Parathyroid adenoma (tissue), 2 donors: ENCODE data around the gene SHISA4.
"Not testable (repeated sequence)": the region's sequence is repeated elsewhere in the genome, so short reads cannot be mapped to it uniquely, and the experiment has no call there.

Experiments used
- H2AFZ ChIP-seq: fragments of 300-600 bp; sonication (generic); one replicate; pipeline ENCODE4 v1.7.0; 2017; ENCODE audit warnings: antibody characterized with exemption, mild to moderate bottlenecking
- H3K27ac ChIP-seq: fragments of 300-600 bp; sonication (generic); one replicate; pipeline ENCODE4 v1.7.0; 2017
- H3K27me3 ChIP-seq: fragments of 300-600 bp; sonication (generic); one replicate; pipeline ENCODE4 v1.7.0; 2017; ENCODE audit warnings: low read length; ENCODE audit not compliant: control insufficient read depth, insufficient read depth
- H3K36me3 ChIP-seq: fragments of 300-600 bp; sonication (generic); one replicate; pipeline ENCODE4 v1.7.0; 2017; ENCODE audit warnings: low read length; ENCODE audit not compliant: control insufficient read depth, insufficient read depth
- H3K4me1 ChIP-seq: fragments of 300-600 bp; sonication (generic); one replicate; pipeline ENCODE4 v1.7.0; 2017; ENCODE audit warnings: control low read depth
- H3K4me2 ChIP-seq: fragments of 300-600 bp; sonication (generic); one replicate; pipeline ENCODE4 v1.7.0; 2017; ENCODE audit warnings: low read length
- H3K4me3 ChIP-seq: fragments of 300-600 bp; sonication (generic); one replicate; pipeline ENCODE4 v1.7.0; 2017; ENCODE audit warnings: low read depth, low read length
- H3K79me2 ChIP-seq: fragments of 300-600 bp; sonication (generic); one replicate; pipeline ENCODE4 v1.7.0; 2017; ENCODE audit warnings: control low read depth
- H3K9ac ChIP-seq: fragments of 300-600 bp; sonication (generic); one replicate; pipeline ENCODE4 v1.7.0; 2017; ENCODE audit warnings: mild to moderate bottlenecking
- H3K9me3 ChIP-seq: fragments of 300-600 bp; sonication (generic); one replicate; pipeline ENCODE4 v1.7.0; 2017; ENCODE audit warnings: low read length; ENCODE audit not compliant: control insufficient read depth
- TF ChIP-seq, protein P1 (sequence below): fragments of 300-600 bp; sonication (generic); IDR thresholded peaks from one replicate; pipeline ENCODE4 v1.7.0; 2017; ENCODE audit warnings: antibody characterized with exemption, mild to moderate bottlenecking
- donor health status: primary hyperparathyroidism.

SHISA4 gene

DNA sequence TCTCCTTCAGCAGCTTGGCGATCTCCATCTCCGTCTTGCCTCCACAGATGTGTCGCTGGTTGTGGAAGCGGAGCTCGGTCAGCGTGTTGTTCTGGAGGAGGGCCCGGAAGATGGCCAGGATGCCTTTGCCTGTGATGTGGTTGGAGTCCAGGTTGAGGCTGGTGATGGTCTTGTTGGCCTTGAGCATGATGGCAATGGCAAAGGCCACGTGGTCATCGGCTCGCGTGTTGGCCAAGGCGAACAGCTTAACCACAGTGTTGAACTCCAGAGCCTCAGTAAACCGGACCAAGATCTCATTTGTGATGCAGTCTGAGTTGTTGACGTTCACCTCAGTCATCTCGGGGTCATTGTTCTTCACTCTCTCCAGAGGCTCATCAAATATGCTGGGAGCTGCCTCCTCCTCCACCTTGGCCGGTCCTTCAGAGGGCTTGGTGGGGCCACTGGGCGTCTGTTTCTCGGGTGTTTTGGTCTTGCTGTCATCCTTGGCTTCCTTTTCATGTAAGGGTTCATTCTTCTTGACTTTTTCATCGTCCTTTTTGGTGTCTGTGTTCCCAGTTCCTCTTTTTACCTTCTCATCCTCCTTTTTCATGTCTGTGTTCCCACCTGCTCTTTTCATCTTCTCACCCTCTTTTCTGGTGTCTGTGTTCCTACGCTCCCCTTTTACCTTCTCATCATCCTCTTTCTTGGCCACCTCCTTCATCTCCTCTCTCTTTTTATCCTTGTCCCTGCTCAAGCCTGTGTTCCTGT, 11.2 kb downstream of the SHISA4 start:
- TF ChIP-seq, protein P1, sequence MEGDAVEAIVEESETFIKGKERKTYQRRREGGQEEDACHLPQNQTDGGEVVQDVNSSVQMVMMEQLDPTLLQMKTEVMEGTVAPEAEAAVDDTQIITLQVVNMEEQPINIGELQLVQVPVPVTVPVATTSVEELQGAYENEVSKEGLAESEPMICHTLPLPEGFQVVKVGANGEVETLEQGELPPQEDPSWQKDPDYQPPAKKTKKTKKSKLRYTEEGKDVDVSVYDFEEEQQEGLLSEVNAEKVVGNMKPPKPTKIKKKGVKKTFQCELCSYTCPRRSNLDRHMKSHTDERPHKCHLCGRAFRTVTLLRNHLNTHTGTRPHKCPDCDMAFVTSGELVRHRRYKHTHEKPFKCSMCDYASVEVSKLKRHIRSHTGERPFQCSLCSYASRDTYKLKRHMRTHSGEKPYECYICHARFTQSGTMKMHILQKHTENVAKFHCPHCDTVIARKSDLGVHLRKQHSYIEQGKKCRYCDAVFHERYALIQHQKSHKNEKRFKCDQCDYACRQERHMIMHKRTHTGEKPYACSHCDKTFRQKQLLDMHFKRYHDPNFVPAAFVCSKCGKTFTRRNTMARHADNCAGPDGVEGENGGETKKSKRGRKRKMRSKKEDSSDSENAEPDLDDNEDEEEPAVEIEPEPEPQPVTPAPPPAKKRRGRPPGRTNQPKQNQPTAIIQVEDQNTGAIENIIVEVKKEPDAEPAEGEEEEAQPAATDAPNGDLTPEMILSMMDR, result no peak
- Histone ChIP-seq H3K4me3 (no peak overlapping the region), H3K36me3 (no peaks in the 10 kb centered on the region), H3K9me3 (no peaks in the 10 kb centered on the region), H3K27ac (no peak overlapping the region), H3K79me2 (no peaks in the 10 kb centered on the region), H3K4me2 (no peak overlapping the region), H3K9ac (no peak overlapping the region), H2AFZ (no peak overlapping the region), H3K27me3 (no peaks in the 10 kb centered on the region), H3K4me1 (no peaks in the 10 kb centered on the region)

GRCh38 chr1:201900476-201900875, 11.8 kb downstream of the SHISA4 start:
- TF ChIP-seq, protein P1, result no peak
- Histone ChIP-seq H3K4me1 (peaks cover 1% of the 10 kb centered on the region), H3K9me3 (no peaks in the 10 kb centered on the region), H3K4me3 (no peak overlapping the region), H3K9ac (no peak overlapping the region), H3K27me3 (no peaks in the 10 kb centered on the region), H3K27ac (no peak overlapping the region), H3K4me2 (no peak overlapping the region), H3K36me3 (no peaks in the 10 kb centered on the region), H2AFZ (no peak overlapping the region), H3K79me2 (no peaks in the 10 kb centered on the region)

GRCh38 chr1:201901036-201901435, 12.3 kb downstream of the SHISA4 start:
- not testable (repeated sequence) for H3K27me3 ChIP-seq, H3K9ac ChIP-seq, H2AFZ ChIP-seq, H3K36me3 ChIP-seq, H3K79me2 ChIP-seq, H3K4me3 ChIP-seq, H3K27ac ChIP-seq, H3K4me2 ChIP-seq, H3K9me3 ChIP-seq, H3K4me1 ChIP-seq

GRCh38 chr1:201902198-201902597, 13.5 kb downstream of the SHISA4 start:
- no peak overlapping the region for H3K4me3 ChIP-seq

DNA sequence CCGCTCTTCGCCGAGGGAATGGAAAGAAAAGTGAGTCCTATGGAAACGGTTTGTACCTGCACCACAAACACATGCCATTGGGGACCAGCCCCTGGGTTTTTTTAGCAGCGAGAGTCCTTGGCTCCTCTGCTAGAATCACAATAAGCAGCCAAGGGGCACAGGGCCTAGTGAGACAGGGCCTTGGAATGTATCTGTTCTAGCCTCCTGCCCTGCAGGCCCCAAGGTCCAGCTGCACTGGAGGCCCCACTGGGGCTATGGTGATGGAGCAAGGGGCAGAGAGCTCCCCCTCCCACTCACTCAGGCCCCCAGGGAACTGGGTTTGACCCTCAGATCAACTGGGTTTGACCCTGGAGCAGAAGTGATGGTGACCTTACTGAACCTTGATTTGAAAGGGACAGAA, 14.4 kb downstream of the SHISA4 start:
- Histone ChIP-seq H3K4me1 (peaks cover 2% of the 10 kb centered on the region), H3K36me3 (no peaks in the 10 kb centered on the region), H3K27ac (peak overlapping the region; percentile 15), H3K9me3 (no peaks in the 10 kb centered on the region), H3K4me2 (no peak overlapping the region), H3K9ac (no peak overlapping the region), H3K27me3 (no peaks in the 10 kb centered on the region), H3K4me3 (no peak overlapping the region), H2AFZ (no peak overlapping the region), H3K79me2 (no peaks in the 10 kb centered on the region)
- TF ChIP-seq, protein P1, result no peak

More at GRCh38 chr1:201902198-201902597, 13.5 kb downstream of the SHISA4 start:
- H3K4me1 ChIP-seq, result peaks cover 2% of the 10 kb centered on the region
- H3K4me2 ChIP-seq, result no peak overlapping the region
- H3K27ac ChIP-seq, result no peak overlapping the region
- no peak overlapping the region for H3K9ac ChIP-seq
- H3K36me3 ChIP-seq, result no peaks in the 10 kb centered on the region
- no peak overlapping the region for H2AFZ ChIP-seq
- H3K79me2 ChIP-seq, result no peaks in the 10 kb centered on the region
- H3K9me3 ChIP-seq, result no peaks in the 10 kb centered on the region
- TF ChIP-seq, protein P1, result no peak
- no peaks in the 10 kb centered on the region for H3K27me3 ChIP-seq
